Neural crest cell (in vitro differentiated cells): ENCODE results near the gene MRPL36. TPM values are rescaled to one million over a fixed set of nuclear protein-coding genes. Genes with fewer than 3 reads are reported as not detected.

ENCODE experiments used
- DNase-seq: peaks from one replicate; pipeline ENCODE4 v3.0.0; 2021; ENCODE audit warnings: low read depth, mixed read lengths, low spot score
- H3K27ac Mint-ChIP-seq: one replicate; pipeline ENCODE4 v1.8.0; 2021; ENCODE audit warnings: mild to moderate bottlenecking, mixed read lengths; ENCODE audit not compliant: unreplicated experiment
- H3K27me3 Mint-ChIP-seq: 2 replicates; pipeline ENCODE4 v1.8.0; 2021; ENCODE audit warnings: low read depth, mild to moderate bottlenecking, mixed read lengths
- H3K36me3 Mint-ChIP-seq: 2 replicates; pipeline ENCODE4 v1.8.0; 2021; ENCODE audit warnings: low read depth, mild to moderate bottlenecking, mixed read lengths
- H3K4me1 Mint-ChIP-seq: 2 replicates; pipeline ENCODE4 v1.8.0; 2021; ENCODE audit warnings: mixed read lengths
- H3K4me3 Mint-ChIP-seq: one replicate; pipeline ENCODE4 v1.8.0; 2021; ENCODE audit warnings: mild to moderate bottlenecking, mixed read lengths
- H3K9me3 Mint-ChIP-seq: 2 replicates; pipeline ENCODE4 v1.8.0; 2021; ENCODE audit warnings: mixed read lengths
- total RNA-seq: library from RNA; stranded (reverse); gene quantifications from 2 replicates; pipeline ENCODE4 v1.2.1, GENCODE V29; 2021
- TF ChIP-seq, protein P1 (sequence below): fragments of 200-600 bp; sonication (generic); conservative IDR thresholded peaks from 2 replicates; pipeline ENCODE4 v1.5.0; 2021; ENCODE audit warnings: antibody characterized with exemption, mild to moderate bottlenecking

Gene MRPL36
- total RNA-seq, 1 donor from 2014 or later: 50.8 TPM

DNA sequence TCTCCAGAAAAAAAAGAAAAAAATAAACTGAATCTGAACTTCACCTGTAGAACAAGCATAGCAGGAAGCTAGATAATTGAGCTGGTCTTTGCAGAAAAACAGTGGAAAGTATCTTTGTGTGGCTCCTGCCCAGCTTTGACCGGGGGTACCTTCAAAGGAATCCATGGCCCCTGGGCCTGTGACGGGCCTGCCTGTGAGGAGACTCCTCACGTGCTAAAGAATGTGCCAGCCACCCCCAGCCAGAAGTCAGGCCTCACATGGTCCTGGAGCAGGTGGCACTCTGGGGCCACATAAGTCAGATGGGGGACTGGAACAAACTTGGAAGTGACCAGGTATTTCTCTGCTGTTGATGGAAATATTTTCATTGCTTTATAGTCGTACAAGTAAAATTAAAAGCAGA is 5.7 kb upstream of the MRPL36 start:
- H3K4me3 Mint-ChIP-seq: peak overlapping the region; percentile 38
- no peak for DNase-seq
- peak overlapping the region; percentile 12 for H3K27ac Mint-ChIP-seq
- peaks cover 47% of the 10 kb centered on the region for H3K4me1 Mint-ChIP-seq
- H3K36me3 Mint-ChIP-seq: peaks cover 21% of the 10 kb centered on the region
- TF ChIP-seq, protein P1, sequence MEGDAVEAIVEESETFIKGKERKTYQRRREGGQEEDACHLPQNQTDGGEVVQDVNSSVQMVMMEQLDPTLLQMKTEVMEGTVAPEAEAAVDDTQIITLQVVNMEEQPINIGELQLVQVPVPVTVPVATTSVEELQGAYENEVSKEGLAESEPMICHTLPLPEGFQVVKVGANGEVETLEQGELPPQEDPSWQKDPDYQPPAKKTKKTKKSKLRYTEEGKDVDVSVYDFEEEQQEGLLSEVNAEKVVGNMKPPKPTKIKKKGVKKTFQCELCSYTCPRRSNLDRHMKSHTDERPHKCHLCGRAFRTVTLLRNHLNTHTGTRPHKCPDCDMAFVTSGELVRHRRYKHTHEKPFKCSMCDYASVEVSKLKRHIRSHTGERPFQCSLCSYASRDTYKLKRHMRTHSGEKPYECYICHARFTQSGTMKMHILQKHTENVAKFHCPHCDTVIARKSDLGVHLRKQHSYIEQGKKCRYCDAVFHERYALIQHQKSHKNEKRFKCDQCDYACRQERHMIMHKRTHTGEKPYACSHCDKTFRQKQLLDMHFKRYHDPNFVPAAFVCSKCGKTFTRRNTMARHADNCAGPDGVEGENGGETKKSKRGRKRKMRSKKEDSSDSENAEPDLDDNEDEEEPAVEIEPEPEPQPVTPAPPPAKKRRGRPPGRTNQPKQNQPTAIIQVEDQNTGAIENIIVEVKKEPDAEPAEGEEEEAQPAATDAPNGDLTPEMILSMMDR: no peak
- H3K27me3 Mint-ChIP-seq: no peaks in the 10 kb centered on the region
- H3K9me3 Mint-ChIP-seq: no peaks in the 10 kb centered on the region

DNA sequence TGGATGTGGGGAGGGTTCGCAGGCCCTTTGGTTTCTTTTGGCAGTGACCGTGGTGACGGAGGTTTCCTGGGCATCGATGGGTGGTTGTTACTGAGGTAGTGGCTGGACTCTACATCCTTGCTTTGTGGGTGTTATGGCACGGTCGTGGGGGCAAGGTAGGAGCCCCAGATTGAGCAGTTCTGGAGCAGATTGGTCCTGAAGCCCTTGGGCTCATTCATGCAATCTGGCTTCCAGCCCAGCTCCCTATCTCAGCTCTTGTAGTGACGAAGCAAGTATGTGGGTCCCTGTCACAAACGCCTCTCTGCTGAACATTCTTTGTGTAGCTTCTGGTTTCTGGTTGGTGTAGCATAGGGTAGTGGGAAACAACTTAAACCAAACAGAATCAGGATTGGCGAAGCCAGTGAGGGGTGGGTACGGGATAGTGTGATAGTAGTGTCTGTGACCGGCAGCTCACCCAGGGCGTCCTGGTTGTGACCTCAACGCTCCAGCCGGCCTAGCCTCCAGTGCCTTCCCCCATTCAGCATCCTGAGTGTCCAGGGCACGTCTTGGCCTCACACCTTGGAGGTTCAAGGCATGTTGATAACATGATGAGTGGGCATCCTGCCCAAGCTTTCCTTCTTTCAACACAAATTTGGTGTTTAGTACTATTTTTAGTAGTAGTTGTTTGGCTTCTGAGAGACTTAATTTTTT is 4.5 kb upstream of the MRPL36 start:
- Mint-ChIP-seq H3K4me1 (peaks cover 51% of the 10 kb centered on the region), H3K4me3 (peak overlapping the region; percentile 75), H3K36me3 (peaks cover 19% of the 10 kb centered on the region), H3K27me3 (no peaks in the 10 kb centered on the region), H3K9me3 (no peaks in the 10 kb centered on the region), H3K27ac (no peak overlapping the region)
- TF ChIP-seq, protein P1: no peak
- no peak for DNase-seq

DNA sequence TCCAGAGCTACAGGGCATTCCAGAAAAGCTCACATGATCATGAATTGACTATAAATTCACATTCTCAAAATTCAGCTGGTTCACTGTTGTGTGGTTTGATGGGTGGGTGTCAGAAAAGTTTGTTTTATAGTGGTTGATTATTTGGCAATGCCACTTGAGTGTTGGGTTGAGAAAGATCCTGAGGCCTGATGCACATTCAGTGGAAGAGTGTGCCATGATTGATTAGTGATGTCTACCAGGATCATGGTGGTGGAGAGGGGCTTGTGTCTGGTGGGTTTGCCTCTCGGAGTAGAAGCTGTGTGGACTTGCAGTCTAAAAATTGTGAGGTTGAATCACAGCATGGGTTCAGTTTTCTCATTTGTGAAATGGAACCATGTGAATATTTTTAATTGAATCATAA is 3.6 kb upstream of the MRPL36 start:
- no peak for DNase-seq
- Mint-ChIP-seq H3K4me1 (peaks cover 49% of the 10 kb centered on the region), H3K36me3 (peaks cover 20% of the 10 kb centered on the region), H3K4me3 (peak overlapping the region; percentile 66), H3K9me3 (no peaks in the 10 kb centered on the region), H3K27me3 (no peaks in the 10 kb centered on the region), H3K27ac (no peak overlapping the region)
- TF ChIP-seq, protein P1: no peak

DNA sequence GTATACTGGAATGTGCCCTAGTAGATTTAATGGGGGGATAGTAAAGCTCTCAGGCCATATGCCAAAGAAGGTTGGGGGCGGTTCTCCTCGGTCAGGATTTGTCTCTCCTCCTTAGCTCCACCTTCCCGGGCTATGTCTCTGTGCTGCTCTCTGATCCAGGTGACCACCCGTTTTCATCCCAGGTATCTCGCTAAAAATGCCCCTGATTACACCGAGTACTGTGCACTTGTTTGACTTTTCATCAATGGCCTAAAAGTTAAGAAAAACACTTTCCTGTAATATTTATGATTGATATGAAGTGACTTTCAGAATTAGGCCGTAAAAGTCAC is 2.3 kb upstream of the MRPL36 start:
- TF ChIP-seq, protein P1: no peak
- H3K27me3 Mint-ChIP-seq: no peaks in the 10 kb centered on the region
- H3K4me1 Mint-ChIP-seq: peaks cover 43% of the 10 kb centered on the region
- peaks cover 18% of the 10 kb centered on the region for H3K36me3 Mint-ChIP-seq
- peak overlapping the region; percentile 100 for H3K4me3 Mint-ChIP-seq
- H3K27ac Mint-ChIP-seq: peak overlapping the region; percentile 13
- no peaks in the 10 kb centered on the region for H3K9me3 Mint-ChIP-seq
- no peak for DNase-seq

DNA sequence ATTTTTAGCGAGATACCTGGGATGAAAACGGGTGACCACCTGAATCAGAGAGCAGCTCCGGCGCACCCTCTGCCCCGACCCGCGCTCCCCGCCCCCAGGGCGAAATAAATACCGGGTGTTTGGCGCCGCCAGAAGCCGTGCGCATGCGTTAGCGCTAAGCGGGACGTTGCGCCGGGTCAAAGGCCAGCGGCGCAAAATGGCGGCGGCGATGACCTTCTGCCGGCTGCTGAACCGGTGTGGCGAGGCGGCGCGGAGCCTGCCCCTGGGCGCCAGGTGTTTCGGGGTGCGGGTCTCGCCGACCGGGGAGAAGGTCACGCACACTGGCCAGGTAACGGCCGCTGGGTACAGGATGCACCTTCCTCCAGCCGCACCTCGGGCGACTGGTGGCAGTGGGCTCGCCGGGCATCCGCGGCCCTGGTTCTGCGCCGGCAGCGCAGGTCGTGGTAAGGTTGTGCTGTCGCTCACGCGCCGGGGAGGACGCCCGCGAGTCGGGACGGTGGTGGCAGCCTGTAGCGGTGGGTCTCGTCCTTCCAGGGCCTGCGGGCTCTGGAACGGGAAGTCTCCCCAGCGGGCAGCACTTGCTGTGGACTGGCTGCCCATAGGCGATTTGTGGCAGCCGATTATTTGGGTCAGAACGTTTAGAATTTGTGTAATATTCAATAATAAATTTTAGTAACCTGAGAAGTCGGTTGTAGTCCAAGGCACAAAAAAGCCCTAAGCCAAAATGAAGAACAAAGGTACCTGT is 1.8 kb upstream of the MRPL36 start, which contains the start of gene NDUFS6:
Gene NDUFS6, plus strand, starts transcription at position 186 of the 745 bp plus-strand sequence. Its CDS starts 11 bp downstream, at position 197.
- H3K36me3 Mint-ChIP-seq: peaks cover 14% of the 10 kb centered on the region
- peak; percentile 69 for DNase-seq
- TF ChIP-seq, protein P1: no peak
- H3K9me3 Mint-ChIP-seq: no peaks in the 10 kb centered on the region
- H3K27me3 Mint-ChIP-seq: no peaks in the 10 kb centered on the region
- peak within 1 kb of the TSS; percentile 100 for H3K4me3 Mint-ChIP-seq
- H3K4me1 Mint-ChIP-seq: peaks cover 43% of the 10 kb centered on the region
- peak within 1 kb of the TSS; percentile 99 for H3K27ac Mint-ChIP-seq
